Osteocyte (in vitro differentiated cells): ENCODE results near the gene MAP4K3. TPM values are rescaled to one million over a fixed set of nuclear protein-coding genes. Genes with fewer than 3 reads are reported as not detected.

Experiments used
- DNase-seq: peaks from one replicate; pipeline ENCODE4 v3.0.0; 2021; ENCODE audit warnings: mixed read lengths; ENCODE audit not compliant: unreplicated experiment; ENCODE audit errors: extremely low spot score
- H3K27ac Mint-ChIP-seq: one replicate; pipeline ENCODE4 v1.8.0; 2021; ENCODE audit warnings: mild to moderate bottlenecking, mixed read lengths; ENCODE audit not compliant: unreplicated experiment
- H3K27me3 Mint-ChIP-seq: one replicate; pipeline ENCODE4 v1.8.0; 2021; ENCODE audit warnings: mixed read lengths; ENCODE audit not compliant: unreplicated experiment
- H3K36me3 Mint-ChIP-seq: one replicate; pipeline ENCODE4 v1.8.0; 2021; ENCODE audit warnings: mixed read lengths; ENCODE audit not compliant: unreplicated experiment
- H3K4me1 Mint-ChIP-seq: one replicate; pipeline ENCODE4 v1.8.0; 2021; ENCODE audit warnings: mixed read lengths; ENCODE audit not compliant: unreplicated experiment
- H3K4me3 Mint-ChIP-seq: one replicate; pipeline ENCODE4 v1.8.0; 2021; ENCODE audit warnings: mild to moderate bottlenecking, moderate library complexity, mixed read lengths; ENCODE audit not compliant: unreplicated experiment
- H3K9me3 Mint-ChIP-seq: one replicate; pipeline ENCODE4 v1.8.0; 2021; ENCODE audit warnings: mixed read lengths; ENCODE audit not compliant: unreplicated experiment
- total RNA-seq: library from RNA; stranded (reverse); gene quantifications from 2 replicates; pipeline ENCODE4 v1.2.1, GENCODE V29; 2021
- TF ChIP-seq, protein P1 (sequence below): fragments of 200-600 bp; sonication (generic); IDR thresholded peaks from 2 replicates; pipeline ENCODE4 v1.5.0; 2021; ENCODE audit warnings: antibody characterized with exemption, mild to moderate bottlenecking, moderate library complexity

The MAP4K3 gene
- total RNA-seq, 1 donor from 2014 or later = 35.0 TPM

DNA sequence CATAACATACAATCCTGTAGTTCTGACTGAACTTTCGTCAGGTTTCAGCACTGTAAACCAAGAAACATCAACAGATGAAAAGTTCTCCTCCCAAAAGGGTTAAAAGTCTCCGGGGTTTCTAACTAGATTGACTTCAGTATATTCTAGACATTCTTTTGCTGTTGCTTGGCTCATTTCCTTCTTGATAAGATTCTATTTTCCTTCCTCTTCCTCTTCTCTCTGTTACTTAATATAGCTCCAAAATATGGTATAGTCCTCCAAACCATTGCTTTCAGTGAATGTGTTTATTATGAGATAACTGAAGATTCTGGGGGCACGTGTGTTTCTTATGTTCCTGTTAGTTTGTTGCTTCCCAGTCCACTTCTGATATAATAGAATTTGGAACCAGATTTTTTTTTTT lies 46.4 kb upstream of the MAP4K3 start:
- Mint-ChIP-seq H3K9me3 (no peaks in the 10 kb centered on the region), H3K36me3 (no peaks in the 10 kb centered on the region), H3K4me3 (no peak overlapping the region), H3K4me1 (peaks cover 30% of the 10 kb centered on the region), H3K27ac (no peak overlapping the region), H3K27me3 (no peaks in the 10 kb centered on the region)
- TF ChIP-seq, protein P1, sequence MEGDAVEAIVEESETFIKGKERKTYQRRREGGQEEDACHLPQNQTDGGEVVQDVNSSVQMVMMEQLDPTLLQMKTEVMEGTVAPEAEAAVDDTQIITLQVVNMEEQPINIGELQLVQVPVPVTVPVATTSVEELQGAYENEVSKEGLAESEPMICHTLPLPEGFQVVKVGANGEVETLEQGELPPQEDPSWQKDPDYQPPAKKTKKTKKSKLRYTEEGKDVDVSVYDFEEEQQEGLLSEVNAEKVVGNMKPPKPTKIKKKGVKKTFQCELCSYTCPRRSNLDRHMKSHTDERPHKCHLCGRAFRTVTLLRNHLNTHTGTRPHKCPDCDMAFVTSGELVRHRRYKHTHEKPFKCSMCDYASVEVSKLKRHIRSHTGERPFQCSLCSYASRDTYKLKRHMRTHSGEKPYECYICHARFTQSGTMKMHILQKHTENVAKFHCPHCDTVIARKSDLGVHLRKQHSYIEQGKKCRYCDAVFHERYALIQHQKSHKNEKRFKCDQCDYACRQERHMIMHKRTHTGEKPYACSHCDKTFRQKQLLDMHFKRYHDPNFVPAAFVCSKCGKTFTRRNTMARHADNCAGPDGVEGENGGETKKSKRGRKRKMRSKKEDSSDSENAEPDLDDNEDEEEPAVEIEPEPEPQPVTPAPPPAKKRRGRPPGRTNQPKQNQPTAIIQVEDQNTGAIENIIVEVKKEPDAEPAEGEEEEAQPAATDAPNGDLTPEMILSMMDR = no peak
- DNase-seq = no peak

DNA sequence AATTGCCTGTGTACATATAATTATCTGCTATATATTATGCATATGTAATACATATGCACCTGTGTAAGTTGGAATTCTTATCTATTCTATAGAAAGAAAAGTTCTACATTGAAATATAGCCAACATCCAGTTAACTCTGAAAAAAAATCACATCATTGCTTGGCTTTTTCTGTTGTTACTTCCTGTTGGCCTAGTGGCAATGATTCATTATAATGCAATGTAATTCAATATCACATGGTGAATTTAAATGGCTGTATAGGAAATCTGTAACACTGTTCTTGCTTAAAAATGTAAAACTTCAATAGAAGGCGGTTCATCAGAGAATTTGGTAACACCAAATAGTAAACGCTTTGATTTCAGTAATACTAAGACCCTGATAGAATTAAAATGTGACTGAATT lies 44.5 kb upstream of the MAP4K3 start:
- DNase-seq = no peak

GRCh38 chr2:39479696-39480095 lies 42.6 kb upstream of the MAP4K3 start:
- Mint-ChIP-seq H3K36me3 (peaks cover 14% of the 10 kb centered on the region), H3K4me3 (no peak overlapping the region), H3K9me3 (no peaks in the 10 kb centered on the region), H3K4me1 (peaks cover 21% of the 10 kb centered on the region), H3K27me3 (no peaks in the 10 kb centered on the region), H3K27ac (no peak overlapping the region)
- TF ChIP-seq, protein P1 = no peak
- no peak for DNase-seq

More for the DNA sequence above, 44.5 kb upstream of the MAP4K3 start:
- no peak overlapping the region for H3K27ac Mint-ChIP-seq
- H3K36me3 Mint-ChIP-seq = peaks cover 9% of the 10 kb centered on the region
- TF ChIP-seq, protein P1 = no peak
- no peaks in the 10 kb centered on the region for H3K27me3 Mint-ChIP-seq
- H3K4me1 Mint-ChIP-seq = peaks cover 21% of the 10 kb centered on the region
- no peaks in the 10 kb centered on the region for H3K9me3 Mint-ChIP-seq
- no peak overlapping the region for H3K4me3 Mint-ChIP-seq

- Mint-ChIP-seq H3K27ac (no peak overlapping the region), H3K36me3 (peaks cover 15% of the 10 kb centered on the region), H3K4me1 (peaks cover 20% of the 10 kb centered on the region), H3K27me3 (no peaks in the 10 kb centered on the region), H3K4me3 (no peak overlapping the region), H3K9me3 (no peaks in the 10 kb centered on the region)
- TF ChIP-seq, protein P1 = no peak
- DNase-seq = no peak
Observed at GRCh38 chr2:39479053-39479670, 42.1 kb upstream of the MAP4K3 start.

DNA sequence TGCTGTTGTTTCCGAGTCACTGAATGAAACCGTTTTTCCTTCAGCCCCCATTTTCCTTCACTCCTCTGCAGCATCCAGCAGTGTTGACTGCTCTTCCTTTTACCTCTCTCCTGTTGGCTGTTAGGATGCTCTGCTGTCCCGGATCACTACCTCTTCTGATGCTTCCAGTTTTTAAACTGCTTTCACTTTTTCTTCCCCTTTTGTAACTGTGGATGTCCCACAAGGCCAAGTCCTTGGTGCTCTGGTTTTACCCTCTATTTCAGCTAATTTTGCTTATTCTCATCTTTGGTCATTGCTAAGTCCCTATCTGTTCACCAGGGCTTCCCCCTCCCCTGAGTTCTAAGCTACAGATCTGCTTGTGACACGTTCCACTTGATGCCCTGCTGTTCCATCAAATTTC lies 39.4 kb upstream of the MAP4K3 start:
- H3K27me3 Mint-ChIP-seq = no peaks in the 10 kb centered on the region
- no peak overlapping the region for H3K4me3 Mint-ChIP-seq
- H3K9me3 Mint-ChIP-seq = no peaks in the 10 kb centered on the region
- H3K4me1 Mint-ChIP-seq = peaks cover 10% of the 10 kb centered on the region
- H3K27ac Mint-ChIP-seq = no peak overlapping the region
- DNase-seq = no peak
- peaks cover 15% of the 10 kb centered on the region for H3K36me3 Mint-ChIP-seq
- TF ChIP-seq, protein P1 = no peak
